ENCODE data around the gene IL1RN. TPM values are rescaled to one million over a fixed set of nuclear protein-coding genes. Genes with fewer than 3 reads are reported as not detected.
A peak's percentile ranks its signal among the peaks of the same experiment; 100 is the strongest.

The IL1RN gene
- polyA plus RNA-seq, 3 donors, result 89.9 to 109 (median 92.0) TPM

DNA sequence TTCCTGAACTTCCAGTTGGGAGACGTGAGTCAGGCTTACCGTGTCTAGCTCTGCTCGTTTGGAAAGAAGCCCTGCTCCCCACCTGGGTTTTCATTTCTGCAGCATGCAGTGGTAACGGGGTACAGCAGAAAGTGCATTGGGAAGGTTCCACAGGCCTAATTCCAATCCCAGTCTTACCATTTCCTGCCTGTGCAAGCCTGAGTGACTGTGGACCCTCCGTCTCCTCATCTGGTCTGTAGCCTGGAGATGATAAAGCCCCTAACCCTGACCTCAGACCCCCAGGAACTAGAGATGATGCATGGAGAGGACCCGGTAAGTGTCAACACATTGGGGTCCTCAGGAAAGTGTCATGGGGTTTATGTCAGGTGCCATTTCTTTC is 40.6 kb downstream of the IL1RN start:
- Mint-ChIP-seq H3K4me3 (no peak overlapping the region), H3K27me3 (ENCODE audit: low read depth in 3 of 3) (peaks cover 0 to 1% (median 0%) of the 10 kb centered on the region in 3 donors), H3K36me3 (no peaks in the 10 kb centered on the region), H3K27ac (peak overlapping the region in 2 of 7 donors; percentile 10 to 71), H3K9me3 (peaks cover 0 to 1% (median 0%) of the 10 kb centered on the region in 7 donors), H3K4me1 (peaks cover 42% of the 10 kb centered on the region)
- TF ChIP-seq, protein P1, sequence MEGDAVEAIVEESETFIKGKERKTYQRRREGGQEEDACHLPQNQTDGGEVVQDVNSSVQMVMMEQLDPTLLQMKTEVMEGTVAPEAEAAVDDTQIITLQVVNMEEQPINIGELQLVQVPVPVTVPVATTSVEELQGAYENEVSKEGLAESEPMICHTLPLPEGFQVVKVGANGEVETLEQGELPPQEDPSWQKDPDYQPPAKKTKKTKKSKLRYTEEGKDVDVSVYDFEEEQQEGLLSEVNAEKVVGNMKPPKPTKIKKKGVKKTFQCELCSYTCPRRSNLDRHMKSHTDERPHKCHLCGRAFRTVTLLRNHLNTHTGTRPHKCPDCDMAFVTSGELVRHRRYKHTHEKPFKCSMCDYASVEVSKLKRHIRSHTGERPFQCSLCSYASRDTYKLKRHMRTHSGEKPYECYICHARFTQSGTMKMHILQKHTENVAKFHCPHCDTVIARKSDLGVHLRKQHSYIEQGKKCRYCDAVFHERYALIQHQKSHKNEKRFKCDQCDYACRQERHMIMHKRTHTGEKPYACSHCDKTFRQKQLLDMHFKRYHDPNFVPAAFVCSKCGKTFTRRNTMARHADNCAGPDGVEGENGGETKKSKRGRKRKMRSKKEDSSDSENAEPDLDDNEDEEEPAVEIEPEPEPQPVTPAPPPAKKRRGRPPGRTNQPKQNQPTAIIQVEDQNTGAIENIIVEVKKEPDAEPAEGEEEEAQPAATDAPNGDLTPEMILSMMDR (IDR thresholded peaks at IDR 0.05), result no peak
- Histone ChIP-seq H3K79me2 (ENCODE audit: insufficient read depth, low read length) (no peaks in the 10 kb centered on the region), H3K27ac (ENCODE audit: low read depth in 1 of 2, low read length in 2 of 2) (no peak overlapping the region), H3K4me3 (replicated peaks in 1 of 3; ENCODE audit: low read depth in 2 of 3, low read length in 3 of 3) (no peak overlapping the region), H3K36me3 (replicated peaks in 1 of 2; ENCODE audit: control insufficient read depth in 1 of 2, insufficient read depth in 2 of 2, low read length in 2 of 2) (no peaks in the 10 kb centered on the region), H2AFZ (ENCODE audit: insufficient read depth, low read depth, low read length, poor library complexity, severe bottlenecking) (no peak overlapping the region), H3K9me3 (replicated peaks in 1 of 2; ENCODE audit: control insufficient read depth in 1 of 2, insufficient read depth in 1 of 2, low read length in 2 of 2) (no peaks in the 10 kb centered on the region), H3K4me1 (ENCODE audit: control insufficient read depth in 1 of 2, insufficient read depth in 2 of 2, low read length in 2 of 2) (peaks cover 28 to 35% of the 10 kb centered on the region in 2 donors), H3K9ac (ENCODE audit: insufficient read depth, low read length, poor library complexity, severe bottlenecking) (no peak overlapping the region), H3K27me3 (ENCODE audit: control insufficient read depth in 2 of 2, insufficient read depth in 2 of 2, low read length in 2 of 2) (no peaks in the 10 kb centered on the region), H3K4me2 (replicated peaks; ENCODE audit: extremely low read depth, low read length, poor library complexity, severe bottlenecking) (no peak overlapping the region), H4K20me1 (ENCODE audit: insufficient read depth, low read length) (no peaks in the 10 kb centered on the region)
- no peak for DNase-seq
- intact Hi-C loops (cut with micrococcal nuclease), result no loop called here
- WGBS (ENCODE audit: insufficient coverage), result 100% methylated on average over 1 of the region's 6 CpGs

DNA sequence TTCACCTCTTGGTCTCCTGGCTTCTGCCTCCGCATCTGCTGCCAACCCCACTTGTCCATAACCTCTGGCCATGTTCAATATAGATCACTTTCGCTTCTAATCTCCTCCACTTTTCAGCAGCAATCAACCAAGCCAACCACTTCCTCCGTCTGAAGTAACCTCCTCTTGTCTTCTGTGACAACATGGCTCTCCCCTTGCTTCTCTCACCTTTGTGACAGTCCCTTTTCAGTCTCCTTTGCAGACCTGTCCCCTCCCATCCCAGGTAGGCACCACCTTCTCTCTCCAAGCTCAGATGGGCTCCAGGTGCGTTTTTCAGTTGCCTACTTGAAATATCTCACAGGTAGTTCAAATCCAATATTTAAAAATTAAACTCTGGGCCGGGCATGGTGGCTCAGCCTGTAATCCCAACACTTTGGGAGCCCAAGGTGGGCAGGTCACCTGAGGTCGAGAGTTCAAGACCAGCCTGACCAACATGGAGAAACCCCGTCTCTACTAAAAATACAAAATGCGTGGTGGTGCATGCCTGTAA is 41.7 kb downstream of the IL1RN start:
- TF ChIP-seq, protein P1 (IDR thresholded peaks at IDR 0.05), result no peak
- no peak for DNase-seq
- H3K27me3 Mint-ChIP-seq (ENCODE audit: low read depth in 3 of 3), result peaks cover 0 to 1% (median 0%) of the 10 kb centered on the region in 3 donors
- Histone ChIP-seq H4K20me1 (ENCODE audit: insufficient read depth, low read length) (no peaks in the 10 kb centered on the region), H3K79me2 (ENCODE audit: insufficient read depth, low read length) (peaks cover 3% of the 10 kb centered on the region), H3K27ac (ENCODE audit: low read depth in 1 of 2, low read length in 2 of 2) (peak overlapping the region; percentile 21 to 31), H3K9ac (ENCODE audit: insufficient read depth, low read length, poor library complexity, severe bottlenecking) (no peak overlapping the region), H3K27me3 (ENCODE audit: control insufficient read depth in 2 of 2, insufficient read depth in 2 of 2, low read length in 2 of 2) (no peaks in the 10 kb centered on the region), H3K4me1 (ENCODE audit: control insufficient read depth in 1 of 2, insufficient read depth in 2 of 2, low read length in 2 of 2) (peaks cover 39 to 46% of the 10 kb centered on the region in 2 donors), H3K4me3 (replicated peaks in 1 of 3; ENCODE audit: low read depth in 2 of 3, low read length in 3 of 3) (no peak overlapping the region), H3K9me3 (replicated peaks in 1 of 2; ENCODE audit: control insufficient read depth in 1 of 2, insufficient read depth in 1 of 2, low read length in 2 of 2) (no peaks in the 10 kb centered on the region), H3K4me2 (replicated peaks; ENCODE audit: extremely low read depth, low read length, poor library complexity, severe bottlenecking) (no peak overlapping the region), H2AFZ (ENCODE audit: insufficient read depth, low read depth, low read length, poor library complexity, severe bottlenecking) (peak overlapping the region; percentile 35), H3K36me3 (replicated peaks in 1 of 2; ENCODE audit: control insufficient read depth in 1 of 2, insufficient read depth in 2 of 2, low read length in 2 of 2) (no peaks in the 10 kb centered on the region)
- no peaks in the 10 kb centered on the region for H3K36me3 Mint-ChIP-seq
- no peak overlapping the region for H3K4me3 Mint-ChIP-seq
- peak overlapping the region in 5 of 7 donors; percentile 7 to 51 (median 26) for H3K27ac Mint-ChIP-seq
- 71% methylated on average over 6 of the region's 8 CpGs for WGBS (ENCODE audit: insufficient coverage)
- H3K9me3 Mint-ChIP-seq, result peaks cover 0 to 1% (median 0%) of the 10 kb centered on the region in 7 donors
- intact Hi-C loops (cut with micrococcal nuclease), result no loop called here
- H3K4me1 Mint-ChIP-seq, result peaks cover 51% of the 10 kb centered on the region
